GM23338 (cell line): Measurements from ENCODE around the gene COPE. TPM values are rescaled to one million over a fixed set of nuclear protein-coding genes. Genes with fewer than 3 reads are reported as not detected.

Experiments
- ATAC-seq: fragments of 200-7000 bp; cut with Tn5 transposase; 3 replicates; pipeline ENCODE4 v1.9.1; 2020
- DNase-seq: peaks from one replicate; pipeline ENCODE4 v3.0.0-alpha.2; 2015; ENCODE audit warnings: low spot score
- H2AFZ ChIP-seq: fragments of 200-600 bp; sonication (generic); 2 replicates; pipeline ENCODE4 v1.8.0; 2016; ENCODE audit warnings: antibody characterized with exemption, mild to moderate bottlenecking, moderate library complexity
- H3F3A ChIP-seq: fragments of 200-600 bp; sonication (generic); replicated peaks from 2 replicates; pipeline ENCODE4 v1.8.0; 2017; ENCODE audit warnings: antibody characterized with exemption, mixed run types, low read depth
- H3K27ac ChIP-seq: fragments of 200-600 bp; sonication (generic); 2 replicates; pipeline ENCODE4 v1.6.1; 2016; ENCODE audit warnings: low read depth
- H3K27me3 ChIP-seq: fragments of 200-600 bp; sonication (generic); 2 replicates; pipeline ENCODE4 v1.8.0; 2016; ENCODE audit warnings: mild to moderate bottlenecking, mixed run types, moderate library complexity; ENCODE audit not compliant: insufficient read depth
- H3K36me3 ChIP-seq: fragments of 200-600 bp; sonication (generic); 2 replicates; pipeline ENCODE4 v1.8.0; 2016; ENCODE audit warnings: mild to moderate bottlenecking; ENCODE audit not compliant: insufficient read depth
- H3K4me1 ChIP-seq: fragments of 200-600 bp; sonication (generic); 2 replicates; pipeline ENCODE4 v1.8.0; 2016; ENCODE audit warnings: mild to moderate bottlenecking, moderate library complexity; ENCODE audit not compliant: insufficient read depth
- H3K4me2 ChIP-seq: fragments of 200-600 bp; sonication (generic); 2 replicates; pipeline ENCODE4 v1.7.1; 2017; ENCODE audit warnings: mixed run types
- H3K4me3 ChIP-seq: fragments of 200-600 bp; sonication (generic); 2 replicates; pipeline ENCODE4 v1.6.1; 2016; ENCODE audit warnings: mixed run types
- H3K79me2 ChIP-seq: fragments of 200-600 bp; sonication (generic); replicated peaks from 2 replicates; pipeline ENCODE4 v1.8.0; 2017; ENCODE audit warnings: mild to moderate bottlenecking; ENCODE audit not compliant: insufficient read depth
- H3K9me2 ChIP-seq: fragments of 200-600 bp; sonication (generic); 2 replicates; pipeline ENCODE4 v1.8.0; 2017; ENCODE audit not compliant: insufficient read depth
- H4K20me1 ChIP-seq: fragments of 200-600 bp; sonication (generic); replicated peaks from 2 replicates; pipeline ENCODE4 v1.8.0; 2017; ENCODE audit warnings: mild to moderate bottlenecking; ENCODE audit not compliant: insufficient read depth
- H3K27ac Mint-ChIP-seq: 2 replicates; pipeline ENCODE4 v1.8.0; 2020; ENCODE audit warnings: inconsistent platforms, mild to moderate bottlenecking, moderate library complexity, mixed read lengths
- H3K27me3 Mint-ChIP-seq: 3 replicates; pipeline ENCODE4 v1.8.0; 2022; ENCODE audit warnings: low read depth, mild to moderate bottlenecking, moderate library complexity, mixed read lengths, inconsistent platforms; ENCODE audit not compliant: insufficient read depth, poor library complexity
- H3K36me3 Mint-ChIP-seq: 3 replicates; pipeline ENCODE4 v1.8.0; 2021; ENCODE audit warnings: low read depth, mild to moderate bottlenecking, inconsistent platforms, moderate library complexity, mixed read lengths
- H3K4me1 Mint-ChIP-seq: 3 replicates; pipeline ENCODE4 v1.8.0; 2020; ENCODE audit warnings: mild to moderate bottlenecking, inconsistent platforms, mixed read lengths
- H3K4me3 Mint-ChIP-seq: 3 replicates; pipeline ENCODE4 v1.8.0; 2021; ENCODE audit warnings: moderate library complexity, mild to moderate bottlenecking, inconsistent platforms, mixed read lengths
- H3K9me3 Mint-ChIP-seq: 3 replicates; pipeline ENCODE4 v1.8.0; 2020; ENCODE audit warnings: moderate library complexity, mild to moderate bottlenecking, inconsistent platforms, mixed read lengths
- CREB1 ChIP-seq: fragments of 250-450 bp; sonication (Bioruptor Pico); IDR thresholded peaks from 2 replicates; pipeline ENCODE4 v1.5.0; 2020; ENCODE audit warnings: low read depth, mild to moderate bottlenecking, moderate library complexity
- EZH2 ChIP-seq: fragments of 200-600 bp; sonication (generic); IDR thresholded peaks from one replicate; pipeline ENCODE4 v1.8.0; 2017; ENCODE audit warnings: antibody characterized with exemption, mild to moderate bottlenecking, low read depth; ENCODE audit not compliant: unreplicated experiment
- EZH2phosphoT487 ChIP-seq: fragments of 200-600 bp; sonication (generic); IDR thresholded peaks from one replicate; pipeline ENCODE4 v1.8.1; 2018; ENCODE audit warnings: antibody characterized with exemption; ENCODE audit not compliant: unreplicated experiment
- JUNB ChIP-seq: IDR thresholded peaks from one replicate; pipeline ENCODE4 v1.6.1; 2016; ENCODE audit warnings: antibody characterized with exemption; ENCODE audit not compliant: unreplicated experiment
- NANOG ChIP-seq: IDR thresholded peaks from 2 replicates; pipeline ENCODE4 v1.6.1; 2016; ENCODE audit warnings: antibody characterized with exemption, borderline replicate concordance
- POLR2AphosphoS5 ChIP-seq: IDR thresholded peaks from 2 replicates; pipeline ENCODE4 v1.6.1; 2016; ENCODE audit warnings: antibody characterized with exemption, low read depth
- STAT1 ChIP-seq: IDR thresholded peaks from one replicate; pipeline ENCODE4 v1.6.1; 2016; ENCODE audit warnings: antibody characterized with exemption; ENCODE audit not compliant: unreplicated experiment
- ZNF114 ChIP-seq: fragments of 250-450 bp; sonication (Bioruptor Pico); IDR thresholded peaks from 2 replicates; pipeline ENCODE4 v1.5.0; 2020; ENCODE audit warnings: mild to moderate bottlenecking, moderate library complexity
- ZNF331 ChIP-seq: fragments of 250-450 bp; sonication (Bioruptor Pico); IDR thresholded peaks from 2 replicates; pipeline ENCODE4 v1.5.0; 2020; ENCODE audit warnings: low read depth, mild to moderate bottlenecking, moderate library complexity
- polyA plus RNA-seq: library from polyadenylated mRNA; unstranded; fragments of >200 nt; fragmentation: Nextera tagmentation; extraction: Ambion mirVana; gene quantifications from 2 replicates; pipeline ENCODE4 v1.2.1, GENCODE V29; 2016
- total RNA-seq: library from RNA; depleted of rRNA; stranded (reverse); fragments of >200 nt; shearing (Covaris generic); gene quantifications from 2 replicates; pipeline ENCODE4 v1.2.3, GENCODE V29; 2014
- TF ChIP-seq, protein P1 (sequence below): IDR thresholded peaks from 2 replicates; pipeline ENCODE4 v1.6.1; 2016; ENCODE audit warnings: antibody characterized with exemption
- TF ChIP-seq, protein P2 (sequence below): fragments of 250-450 bp; sonication (Bioruptor Pico); IDR thresholded peaks from 2 replicates; pipeline ENCODE4 v1.5.0; 2020; ENCODE audit warnings: mild to moderate bottlenecking, moderate library complexity
- TF ChIP-seq, protein P3 (sequence below), 2 experiments: fragments of 200-600 bp in 1 of 2; sonication (generic) in 1 of 2; conservative IDR thresholded peaks; 2 replicates each; pipeline versions ENCODE4 v1.5.1 to v1.6.1; 2016 to 2017; ENCODE audit warnings: antibody characterized with exemption in 2 of 2, low read depth in 2 of 2, mild to moderate bottlenecking in 2 of 2, moderate library complexity in 1 of 2
- TF ChIP-seq, protein P4 (sequence below): IDR thresholded peaks from one replicate; pipeline ENCODE4 v1.6.1; 2018; ENCODE audit warnings: antibody characterized with exemption; ENCODE audit not compliant: unreplicated experiment

Gene COPE
- total and polyA plus RNA-seq, 2 experiments from 2014 or later = 263 TPM

DNA sequence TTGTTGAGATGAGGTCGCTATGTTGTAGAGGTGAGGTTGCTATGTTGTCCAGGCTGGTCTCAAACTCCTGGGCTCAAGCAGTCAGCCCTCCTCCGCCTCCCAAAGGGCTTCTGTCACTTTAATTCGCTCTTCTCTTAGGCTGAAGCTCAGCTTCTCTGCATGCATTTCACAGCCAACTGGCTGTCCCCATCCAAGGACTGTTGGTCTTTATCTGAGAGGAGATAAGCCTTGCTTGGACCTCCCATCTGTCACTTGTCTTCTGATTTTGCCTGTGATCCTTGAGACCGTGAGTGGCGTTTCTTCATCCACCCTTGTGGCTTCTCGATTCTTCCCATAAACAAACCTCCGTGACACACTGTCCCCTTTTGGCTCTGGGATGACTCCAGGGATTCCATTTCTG, 47.6 kb downstream of the COPE start:
- no peak for ATAC-seq

More for the DNA sequence above, 47.6 kb downstream of the COPE start:
- H3K27ac ChIP-seq = no peak overlapping the region
- H3K79me2 ChIP-seq = no peaks in the 10 kb centered on the region
- H3K4me3 ChIP-seq = no peak overlapping the region
- Mint-ChIP-seq H3K27me3 (peaks cover 29% of the 10 kb centered on the region), H3K9me3 (peaks cover 4% of the 10 kb centered on the region; the same call in 2 of the 3 replicates), H3K4me3 (peak overlapping the region; percentile 19; the same call in 1 of the 3 replicates), H3K27ac (no peak overlapping the region), H3K36me3 (peaks cover 34% of the 10 kb centered on the region), H3K4me1 (peaks cover 7% of the 10 kb centered on the region; the same call in 2 of the 3 replicates)
- TF ChIP-seq, protein P1, sequence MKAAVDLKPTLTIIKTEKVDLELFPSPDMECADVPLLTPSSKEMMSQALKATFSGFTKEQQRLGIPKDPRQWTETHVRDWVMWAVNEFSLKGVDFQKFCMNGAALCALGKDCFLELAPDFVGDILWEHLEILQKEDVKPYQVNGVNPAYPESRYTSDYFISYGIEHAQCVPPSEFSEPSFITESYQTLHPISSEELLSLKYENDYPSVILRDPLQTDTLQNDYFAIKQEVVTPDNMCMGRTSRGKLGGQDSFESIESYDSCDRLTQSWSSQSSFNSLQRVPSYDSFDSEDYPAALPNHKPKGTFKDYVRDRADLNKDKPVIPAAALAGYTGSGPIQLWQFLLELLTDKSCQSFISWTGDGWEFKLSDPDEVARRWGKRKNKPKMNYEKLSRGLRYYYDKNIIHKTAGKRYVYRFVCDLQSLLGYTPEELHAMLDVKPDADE = no peak
- TF ChIP-seq EZH2 (no peak), NANOG (no peak), JUNB (no peak), POLR2AphosphoS5 (no peak), CREB1 (CRISPR knock-in tag) (no peak), ZNF331 (CRISPR knock-in tag) (no peak), STAT1 (no peak), ZNF114 (no peak), EZH2phosphoT487 (no peak)
- TF ChIP-seq, protein P2, sequence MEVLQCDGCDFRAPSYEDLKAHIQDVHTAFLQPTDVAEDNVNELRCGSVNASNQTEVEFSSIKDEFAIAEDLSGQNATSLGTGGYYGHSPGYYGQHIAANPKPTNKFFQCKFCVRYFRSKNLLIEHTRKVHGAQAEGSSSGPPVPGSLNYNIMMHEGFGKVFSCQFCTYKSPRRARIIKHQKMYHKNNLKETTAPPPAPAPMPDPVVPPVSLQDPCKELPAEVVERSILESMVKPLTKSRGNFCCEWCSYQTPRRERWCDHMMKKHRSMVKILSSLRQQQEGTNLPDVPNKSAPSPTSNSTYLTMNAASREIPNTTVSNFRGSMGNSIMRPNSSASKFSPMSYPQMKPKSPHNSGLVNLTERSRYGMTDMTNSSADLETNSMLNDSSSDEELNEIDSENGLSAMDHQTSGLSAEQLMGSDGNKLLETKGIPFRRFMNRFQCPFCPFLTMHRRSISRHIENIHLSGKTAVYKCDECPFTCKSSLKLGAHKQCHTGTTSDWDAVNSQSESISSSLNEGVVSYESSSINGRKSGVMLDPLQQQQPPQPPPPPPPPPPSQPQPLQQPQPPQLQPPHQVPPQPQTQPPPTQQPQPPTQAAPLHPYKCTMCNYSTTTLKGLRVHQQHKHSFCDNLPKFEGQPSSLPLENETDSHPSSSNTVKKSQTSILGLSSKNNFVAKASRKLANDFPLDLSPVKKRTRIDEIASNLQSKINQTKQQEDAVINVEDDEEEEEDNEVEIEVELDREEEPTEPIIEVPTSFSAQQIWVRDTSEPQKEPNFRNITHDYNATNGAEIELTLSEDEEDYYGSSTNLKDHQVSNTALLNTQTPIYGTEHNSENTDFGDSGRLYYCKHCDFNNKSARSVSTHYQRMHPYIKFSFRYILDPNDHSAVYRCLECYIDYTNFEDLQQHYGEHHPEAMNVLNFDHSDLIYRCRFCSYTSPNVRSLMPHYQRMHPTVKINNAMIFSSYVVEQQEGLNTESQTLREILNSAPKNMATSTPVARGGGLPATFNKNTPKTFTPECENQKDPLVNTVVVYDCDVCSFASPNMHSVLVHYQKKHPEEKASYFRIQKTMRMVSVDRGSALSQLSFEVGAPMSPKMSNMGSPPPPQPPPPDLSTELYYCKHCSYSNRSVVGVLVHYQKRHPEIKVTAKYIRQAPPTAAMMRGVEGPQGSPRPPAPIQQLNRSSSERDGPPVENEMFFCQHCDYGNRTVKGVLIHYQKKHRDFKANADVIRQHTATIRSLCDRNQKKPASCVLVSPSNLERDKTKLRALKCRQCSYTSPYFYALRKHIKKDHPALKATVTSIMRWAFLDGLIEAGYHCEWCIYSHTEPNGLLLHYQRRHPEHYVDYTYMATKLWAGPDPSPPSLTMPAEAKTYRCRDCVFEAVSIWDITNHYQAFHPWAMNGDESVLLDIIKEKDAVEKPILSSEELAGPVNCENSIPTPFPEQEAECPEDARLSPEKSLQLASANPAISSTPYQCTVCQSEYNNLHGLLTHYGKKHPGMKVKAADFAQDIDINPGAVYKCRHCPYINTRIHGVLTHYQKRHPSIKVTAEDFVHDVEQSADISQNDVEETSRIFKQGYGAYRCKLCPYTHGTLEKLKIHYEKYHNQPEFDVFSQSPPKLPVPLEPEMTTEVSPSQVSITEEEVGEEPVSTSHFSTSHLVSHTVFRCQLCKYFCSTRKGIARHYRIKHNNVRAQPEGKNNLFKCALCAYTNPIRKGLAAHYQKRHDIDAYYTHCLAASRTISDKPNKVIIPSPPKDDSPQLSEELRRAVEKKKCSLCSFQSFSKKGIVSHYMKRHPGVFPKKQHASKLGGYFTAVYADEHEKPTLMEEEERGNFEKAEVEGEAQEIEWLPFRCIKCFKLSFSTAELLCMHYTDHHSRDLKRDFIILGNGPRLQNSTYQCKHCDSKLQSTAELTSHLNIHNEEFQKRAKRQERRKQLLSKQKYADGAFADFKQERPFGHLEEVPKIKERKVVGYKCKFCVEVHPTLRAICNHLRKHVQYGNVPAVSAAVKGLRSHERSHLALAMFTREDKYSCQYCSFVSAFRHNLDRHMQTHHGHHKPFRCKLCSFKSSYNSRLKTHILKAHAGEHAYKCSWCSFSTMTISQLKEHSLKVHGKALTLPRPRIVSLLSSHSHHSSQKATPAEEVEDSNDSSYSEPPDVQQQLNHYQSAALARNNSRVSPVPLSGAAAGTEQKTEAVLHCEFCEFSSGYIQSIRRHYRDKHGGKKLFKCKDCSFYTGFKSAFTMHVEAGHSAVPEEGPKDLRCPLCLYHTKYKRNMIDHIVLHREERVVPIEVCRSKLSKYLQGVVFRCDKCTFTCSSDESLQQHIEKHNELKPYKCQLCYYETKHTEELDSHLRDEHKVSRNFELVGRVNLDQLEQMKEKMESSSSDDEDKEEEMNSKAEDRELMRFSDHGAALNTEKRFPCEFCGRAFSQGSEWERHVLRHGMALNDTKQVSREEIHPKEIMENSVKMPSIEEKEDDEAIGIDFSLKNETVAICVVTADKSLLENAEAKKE (CRISPR knock-in tag) = no peak
- TF ChIP-seq, protein P3, sequence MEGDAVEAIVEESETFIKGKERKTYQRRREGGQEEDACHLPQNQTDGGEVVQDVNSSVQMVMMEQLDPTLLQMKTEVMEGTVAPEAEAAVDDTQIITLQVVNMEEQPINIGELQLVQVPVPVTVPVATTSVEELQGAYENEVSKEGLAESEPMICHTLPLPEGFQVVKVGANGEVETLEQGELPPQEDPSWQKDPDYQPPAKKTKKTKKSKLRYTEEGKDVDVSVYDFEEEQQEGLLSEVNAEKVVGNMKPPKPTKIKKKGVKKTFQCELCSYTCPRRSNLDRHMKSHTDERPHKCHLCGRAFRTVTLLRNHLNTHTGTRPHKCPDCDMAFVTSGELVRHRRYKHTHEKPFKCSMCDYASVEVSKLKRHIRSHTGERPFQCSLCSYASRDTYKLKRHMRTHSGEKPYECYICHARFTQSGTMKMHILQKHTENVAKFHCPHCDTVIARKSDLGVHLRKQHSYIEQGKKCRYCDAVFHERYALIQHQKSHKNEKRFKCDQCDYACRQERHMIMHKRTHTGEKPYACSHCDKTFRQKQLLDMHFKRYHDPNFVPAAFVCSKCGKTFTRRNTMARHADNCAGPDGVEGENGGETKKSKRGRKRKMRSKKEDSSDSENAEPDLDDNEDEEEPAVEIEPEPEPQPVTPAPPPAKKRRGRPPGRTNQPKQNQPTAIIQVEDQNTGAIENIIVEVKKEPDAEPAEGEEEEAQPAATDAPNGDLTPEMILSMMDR (conservative IDR thresholded peaks at IDR 0.05; ENCODE audit: low read depth in 2 of 2) = no peak
- TF ChIP-seq, protein P4, sequence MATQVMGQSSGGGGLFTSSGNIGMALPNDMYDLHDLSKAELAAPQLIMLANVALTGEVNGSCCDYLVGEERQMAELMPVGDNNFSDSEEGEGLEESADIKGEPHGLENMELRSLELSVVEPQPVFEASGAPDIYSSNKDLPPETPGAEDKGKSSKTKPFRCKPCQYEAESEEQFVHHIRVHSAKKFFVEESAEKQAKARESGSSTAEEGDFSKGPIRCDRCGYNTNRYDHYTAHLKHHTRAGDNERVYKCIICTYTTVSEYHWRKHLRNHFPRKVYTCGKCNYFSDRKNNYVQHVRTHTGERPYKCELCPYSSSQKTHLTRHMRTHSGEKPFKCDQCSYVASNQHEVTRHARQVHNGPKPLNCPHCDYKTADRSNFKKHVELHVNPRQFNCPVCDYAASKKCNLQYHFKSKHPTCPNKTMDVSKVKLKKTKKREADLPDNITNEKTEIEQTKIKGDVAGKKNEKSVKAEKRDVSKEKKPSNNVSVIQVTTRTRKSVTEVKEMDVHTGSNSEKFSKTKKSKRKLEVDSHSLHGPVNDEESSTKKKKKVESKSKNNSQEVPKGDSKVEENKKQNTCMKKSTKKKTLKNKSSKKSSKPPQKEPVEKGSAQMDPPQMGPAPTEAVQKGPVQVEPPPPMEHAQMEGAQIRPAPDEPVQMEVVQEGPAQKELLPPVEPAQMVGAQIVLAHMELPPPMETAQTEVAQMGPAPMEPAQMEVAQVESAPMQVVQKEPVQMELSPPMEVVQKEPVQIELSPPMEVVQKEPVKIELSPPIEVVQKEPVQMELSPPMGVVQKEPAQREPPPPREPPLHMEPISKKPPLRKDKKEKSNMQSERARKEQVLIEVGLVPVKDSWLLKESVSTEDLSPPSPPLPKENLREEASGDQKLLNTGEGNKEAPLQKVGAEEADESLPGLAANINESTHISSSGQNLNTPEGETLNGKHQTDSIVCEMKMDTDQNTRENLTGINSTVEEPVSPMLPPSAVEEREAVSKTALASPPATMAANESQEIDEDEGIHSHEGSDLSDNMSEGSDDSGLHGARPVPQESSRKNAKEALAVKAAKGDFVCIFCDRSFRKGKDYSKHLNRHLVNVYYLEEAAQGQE = no peak
- no peak overlapping the region for H3K4me2 ChIP-seq
- peaks cover 5% of the 10 kb centered on the region; the same call in 1 of the 2 replicates for H3K4me1 ChIP-seq
- no peaks in the 10 kb centered on the region for H3K9me2 ChIP-seq
- DNase-seq = no peak
- H3F3A ChIP-seq = peaks cover 13% of the 10 kb centered on the region
- H4K20me1 ChIP-seq = peaks cover 14% of the 10 kb centered on the region
- H3K36me3 ChIP-seq = no peaks in the 10 kb centered on the region
- H3K27me3 ChIP-seq = peaks cover 33% of the 10 kb centered on the region
- H2AFZ ChIP-seq = no peak overlapping the region
